Epithelial cell of proximal tubule (primary cell): ENCODE results near the gene UBE2H. TPM values are rescaled to one million over a fixed set of nuclear protein-coding genes. Genes with fewer than 3 reads are reported as not detected.
"Not testable (repeated sequence)": the region's sequence is repeated elsewhere in the genome, so short reads cannot be mapped to it uniquely, and the experiment has no call there.

ENCODE experiments used
- DNase-seq: peaks from one replicate; pipeline ENCODE4 v3.0.0-alpha.2; 2011; ENCODE audit warnings: low read depth
- H3K4me3 ChIP-seq: 2 replicates; pipeline ENCODE4 v1.5.1; 2011; ENCODE audit warnings: low read depth, mild to moderate bottlenecking, low read length
- total RNA-seq: library from RNA; depleted of rRNA; stranded (reverse); fragments of >200 nt; gene quantifications from 2 replicates; pipeline ENCODE4 v1.2.3, GENCODE V29; 2015
- TF ChIP-seq, protein P1 (sequence below): conservative IDR thresholded peaks from 2 replicates; pipeline ENCODE4 v1.5.1; 2012; ENCODE audit warnings: low read depth, mild to moderate bottlenecking, low read length

UBE2H gene
- total RNA-seq, 1 donor from 2014 or later = 88.1 TPM

DNA sequence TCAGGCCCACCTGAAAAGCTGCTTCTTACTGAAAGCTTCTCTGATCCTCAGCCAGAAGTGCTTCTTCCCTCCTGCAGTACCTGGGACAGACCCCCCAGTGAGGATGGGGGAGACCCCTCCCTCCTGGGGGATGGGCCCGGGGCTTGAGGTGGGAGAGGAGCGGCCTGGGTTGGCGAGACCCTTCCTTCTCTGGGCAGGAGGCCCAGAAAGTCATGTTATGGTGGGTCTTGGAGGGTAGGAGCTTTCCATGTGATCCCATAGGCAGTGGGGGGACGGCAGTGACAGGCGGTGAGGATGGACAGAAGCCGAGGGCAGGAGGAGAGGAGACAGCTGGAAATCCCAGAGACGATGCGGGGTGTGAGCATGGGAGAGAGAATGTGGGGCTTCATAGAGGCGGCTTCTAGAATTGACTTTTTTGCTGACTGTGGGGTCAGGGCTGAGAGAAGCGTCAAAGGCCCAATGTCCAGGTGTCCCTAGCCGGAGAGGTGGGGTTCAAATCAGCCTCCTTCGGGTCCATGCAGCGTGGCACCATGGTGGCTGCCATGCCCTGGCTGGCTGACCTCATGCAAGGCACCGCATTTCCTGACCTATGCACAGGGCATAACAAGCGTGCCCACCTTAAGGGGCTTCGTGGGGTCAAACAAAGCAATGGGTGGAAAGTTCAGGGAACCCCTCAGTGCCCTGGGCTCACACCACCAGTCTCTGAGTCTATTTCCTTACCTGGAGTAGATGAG lies 154.0 kb downstream of the UBE2H start:
- TF ChIP-seq, protein P1, sequence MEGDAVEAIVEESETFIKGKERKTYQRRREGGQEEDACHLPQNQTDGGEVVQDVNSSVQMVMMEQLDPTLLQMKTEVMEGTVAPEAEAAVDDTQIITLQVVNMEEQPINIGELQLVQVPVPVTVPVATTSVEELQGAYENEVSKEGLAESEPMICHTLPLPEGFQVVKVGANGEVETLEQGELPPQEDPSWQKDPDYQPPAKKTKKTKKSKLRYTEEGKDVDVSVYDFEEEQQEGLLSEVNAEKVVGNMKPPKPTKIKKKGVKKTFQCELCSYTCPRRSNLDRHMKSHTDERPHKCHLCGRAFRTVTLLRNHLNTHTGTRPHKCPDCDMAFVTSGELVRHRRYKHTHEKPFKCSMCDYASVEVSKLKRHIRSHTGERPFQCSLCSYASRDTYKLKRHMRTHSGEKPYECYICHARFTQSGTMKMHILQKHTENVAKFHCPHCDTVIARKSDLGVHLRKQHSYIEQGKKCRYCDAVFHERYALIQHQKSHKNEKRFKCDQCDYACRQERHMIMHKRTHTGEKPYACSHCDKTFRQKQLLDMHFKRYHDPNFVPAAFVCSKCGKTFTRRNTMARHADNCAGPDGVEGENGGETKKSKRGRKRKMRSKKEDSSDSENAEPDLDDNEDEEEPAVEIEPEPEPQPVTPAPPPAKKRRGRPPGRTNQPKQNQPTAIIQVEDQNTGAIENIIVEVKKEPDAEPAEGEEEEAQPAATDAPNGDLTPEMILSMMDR = no peak
- DNase-seq = no peak
- H3K4me3 ChIP-seq = no peak overlapping the region

DNA sequence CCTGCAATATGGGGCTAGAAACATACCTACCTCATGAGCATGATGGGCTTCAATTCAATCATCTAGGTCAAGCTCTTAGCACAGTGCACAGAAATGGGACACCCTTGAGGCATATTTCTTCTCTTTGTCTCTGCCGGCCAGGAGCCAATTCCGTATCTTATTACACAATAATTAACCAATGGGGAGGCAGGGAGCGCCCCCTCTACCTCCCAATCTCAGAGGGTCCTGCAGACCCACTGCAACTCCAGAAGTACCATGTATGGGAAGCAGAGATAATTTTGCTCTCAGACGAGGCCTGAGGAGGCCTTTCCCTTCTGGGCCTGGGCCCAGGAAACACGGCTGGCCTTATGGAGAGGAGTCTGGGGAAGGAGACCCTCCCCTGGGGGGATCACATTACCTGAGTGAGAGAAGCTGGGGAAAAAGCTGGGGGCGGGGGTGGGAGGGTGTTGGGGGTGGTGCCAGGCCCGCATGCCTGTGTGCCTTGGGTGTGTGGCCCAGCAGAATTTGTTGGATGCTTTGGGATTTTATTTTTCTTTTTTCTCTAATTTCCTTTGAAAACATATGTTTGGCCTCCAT lies 155.5 kb downstream of the UBE2H start:
- no peak for DNase-seq
- TF ChIP-seq, protein P1 = no peak
- no peak overlapping the region for H3K4me3 ChIP-seq

DNA sequence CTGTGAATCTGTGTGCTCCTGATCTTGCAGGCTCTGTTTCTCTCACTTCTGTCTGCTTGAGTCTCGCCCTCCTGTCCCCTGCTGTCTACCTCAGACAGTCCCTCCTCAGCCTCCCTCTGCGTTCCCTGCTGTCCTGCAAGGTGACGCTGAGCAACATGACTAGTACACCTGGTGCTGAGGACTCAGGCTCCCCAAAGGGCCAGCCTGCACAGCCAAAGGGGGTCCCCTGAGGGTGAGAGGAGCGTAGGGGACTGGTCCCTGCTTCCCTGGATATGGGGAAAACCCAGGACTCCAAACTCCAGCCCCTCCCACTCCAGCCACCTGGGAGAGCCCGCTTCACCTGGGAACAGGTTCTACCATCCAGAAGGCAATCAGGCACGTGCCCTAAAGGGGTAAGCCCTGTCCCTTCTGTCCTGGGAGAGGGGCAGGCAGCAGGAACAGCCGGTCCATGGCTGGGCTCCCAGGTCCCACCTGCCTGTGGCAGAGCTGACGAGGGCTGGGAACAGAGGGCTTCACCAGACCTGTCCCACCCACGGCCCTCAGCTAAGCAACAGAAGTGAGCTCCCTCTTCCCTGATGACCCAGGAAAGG lies 156.5 kb downstream of the UBE2H start:
- DNase-seq = no peak
- TF ChIP-seq, protein P1 = no peak
- no peak overlapping the region for H3K4me3 ChIP-seq

DNA sequence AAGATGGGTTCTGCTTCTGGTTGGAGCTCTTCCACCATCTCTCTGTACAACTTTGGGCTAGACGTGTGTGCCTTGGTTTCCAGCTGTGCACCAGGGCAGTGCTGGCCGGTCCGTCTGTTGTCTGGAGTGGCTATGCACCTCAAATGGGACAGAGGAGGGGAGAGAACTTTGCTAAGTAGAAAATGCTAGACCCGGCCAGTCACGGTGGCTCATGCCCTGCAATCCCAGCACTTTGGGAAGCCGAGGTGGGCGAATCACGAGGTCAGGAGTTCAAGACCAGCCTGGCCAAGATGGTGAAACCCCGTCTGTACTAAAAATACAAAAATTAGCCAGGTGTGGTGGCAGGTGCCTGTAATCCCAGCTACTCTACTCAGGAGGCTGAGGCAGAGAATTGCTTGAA lies 158.3 kb downstream of the UBE2H start:
- DNase-seq = not testable (repeated sequence)

DNA sequence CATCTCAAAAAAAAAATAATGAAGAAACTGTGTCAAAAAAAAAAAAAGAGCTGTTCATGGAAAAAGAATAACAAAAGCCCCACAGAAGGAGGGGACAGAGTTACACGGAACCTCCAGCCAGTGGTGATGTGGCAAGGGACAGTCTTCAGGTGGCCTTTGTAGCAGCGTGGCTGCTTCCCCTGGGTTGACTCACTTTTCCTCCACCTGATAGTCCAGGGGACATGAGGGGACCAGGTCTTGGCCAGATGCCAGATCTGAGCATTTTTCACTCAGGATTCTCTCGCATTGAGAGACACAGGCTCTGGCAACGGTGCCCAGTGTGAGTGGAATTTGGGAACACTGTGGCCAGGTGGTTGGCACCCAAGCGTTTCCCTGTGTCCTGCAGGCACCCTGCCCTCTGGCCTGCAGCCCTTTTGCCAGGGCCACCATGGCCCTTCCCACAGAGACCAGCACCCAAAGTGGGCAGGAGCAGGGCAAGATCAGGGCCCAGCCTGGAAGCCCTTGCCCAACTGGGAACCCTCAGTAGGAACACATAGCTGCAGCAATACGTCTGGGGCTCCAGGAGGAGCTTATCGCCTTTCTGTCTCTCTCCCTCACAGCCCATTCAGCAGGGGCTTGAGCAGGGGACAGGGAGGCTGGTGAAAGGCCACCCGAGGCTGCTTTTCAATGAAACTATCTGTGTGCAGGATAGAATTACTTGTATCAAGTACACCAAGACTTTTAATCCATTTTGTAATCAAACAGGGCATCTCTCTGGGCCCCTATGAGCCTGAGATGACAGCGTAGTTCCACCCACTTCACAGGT lies 159.1 kb downstream of the UBE2H start:
- TF ChIP-seq, protein P1 = no peak
- no peak overlapping the region for H3K4me3 ChIP-seq
- DNase-seq = no peak

More for the DNA sequence above, 158.3 kb downstream of the UBE2H start:
- H3K4me3 ChIP-seq = not testable (repeated sequence)

DNA sequence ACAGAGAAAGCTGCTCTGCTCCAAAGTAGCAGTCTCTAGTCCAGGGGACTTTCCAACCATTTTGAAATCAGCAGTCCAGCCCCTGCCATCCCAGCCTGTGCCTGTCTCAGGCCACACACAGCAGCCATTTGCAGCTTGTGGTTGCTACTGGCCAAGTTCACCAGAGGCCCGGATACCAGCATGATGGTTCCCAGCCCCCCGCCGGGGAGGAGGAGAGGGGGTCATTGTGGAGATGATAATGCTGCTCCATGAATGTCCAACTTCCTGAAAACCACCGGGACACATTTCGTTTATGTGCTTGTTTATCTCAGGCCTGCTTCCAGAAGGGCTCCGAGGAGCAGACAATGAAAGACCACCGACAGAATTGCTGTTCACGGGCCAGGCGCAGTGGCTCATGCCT lies 160.0 kb downstream of the UBE2H start:
- DNase-seq = no peak
- TF ChIP-seq, protein P1 = no peak
- H3K4me3 ChIP-seq = no peak overlapping the region

DNA sequence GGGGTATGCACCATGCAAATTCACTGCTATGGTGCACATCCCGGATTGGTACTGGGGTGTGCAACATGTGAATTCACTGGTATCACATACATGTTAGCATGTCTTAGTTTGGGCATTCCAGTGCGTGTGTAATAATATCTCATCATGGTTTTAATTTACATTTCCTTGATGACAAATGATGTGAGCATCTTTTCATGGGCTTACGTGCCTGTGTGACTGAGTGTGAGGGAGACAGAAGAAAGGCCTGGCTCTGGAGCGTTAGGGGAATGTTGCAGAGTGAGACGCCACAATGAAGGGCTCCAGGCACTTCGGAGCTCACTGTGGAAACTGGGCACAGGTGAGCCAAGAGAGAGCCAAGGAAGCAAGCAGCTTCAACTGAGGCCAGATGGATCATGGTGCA lies 162.6 kb downstream of the UBE2H start:
- DNase-seq = no peak
- TF ChIP-seq, protein P1 = no peak
- H3K4me3 ChIP-seq = no peak overlapping the region
